HG03108 (cell line): ENCODE measurements around the gene CEP112.

Experiments used
- ATAC-seq: cut with Tn5 transposase; IDR thresholded peaks from one replicate; pipeline ENCODE4 v1.9.1; 2021; ENCODE audit warnings: moderate library complexity; ENCODE audit not compliant: unreplicated experiment

CEP112 gene

GRCh38 chr17:65626451-65626850 lies 565.5 kb downstream of the CEP112 start:
- ATAC-seq = no peak

- no peak for ATAC-seq
Observed at GRCh38 chr17:65618516-65618915, 573.4 kb downstream of the CEP112 start.

GRCh38 chr17:65617496-65617895 lies 574.4 kb downstream of the CEP112 start:
- no peak for ATAC-seq

- ATAC-seq = no peak
Observed at GRCh38 chr17:65609749-65610148, 582.2 kb downstream of the CEP112 start.

GRCh38 chr17:65609286-65609685 lies 582.6 kb downstream of the CEP112 start:
- ATAC-seq = no peak

GRCh38 chr17:65604070-65604469 lies 587.9 kb downstream of the CEP112 start:
- no peak for ATAC-seq

- ATAC-seq = no peak
Observed at GRCh38 chr17:65601881-65602280, 590.1 kb downstream of the CEP112 start.

GRCh38 chr17:65601145-65601544 lies 590.8 kb downstream of the CEP112 start:
- no peak for ATAC-seq

GRCh38 chr17:65600518-65600917 lies 591.4 kb downstream of the CEP112 start:
- no peak for ATAC-seq

GRCh38 chr17:65599650-65600049 lies 592.3 kb downstream of the CEP112 start:
- ATAC-seq = no peak

- ATAC-seq = no peak
Observed at GRCh38 chr17:65598746-65599145, 593.2 kb downstream of the CEP112 start.

- ATAC-seq = no peak
Observed at GRCh38 chr17:65595071-65595656, 596.8 kb downstream of the CEP112 start.

GRCh38 chr17:65593855-65594845 lies 597.8 kb downstream of the CEP112 start:
- ATAC-seq = no peak

- ATAC-seq = no peak
Observed at GRCh38 chr17:65593092-65593854, 598.7 kb downstream of the CEP112 start.

GRCh38 chr17:65592125-65592965 lies 599.6 kb downstream of the CEP112 start:
- ATAC-seq = no peak

- no peak for ATAC-seq
Observed at GRCh38 chr17:65589321-65589720, 602.6 kb downstream of the CEP112 start.

- ATAC-seq = no peak
Observed at GRCh38 chr17:65588181-65588808, 603.6 kb downstream of the CEP112 start.

GRCh38 chr17:65587534-65588180 lies 604.3 kb downstream of the CEP112 start:
- no peak for ATAC-seq

GRCh38 chr17:65586899-65587298 lies 605.0 kb downstream of the CEP112 start:
- no peak for ATAC-seq
